GM23248 (cell line): ENCODE data around the gene TGFB1.

Experiments
- EZH2 ChIP-seq: fragments of 200-600 bp; sonication (generic); IDR thresholded peaks from 2 replicates; pipeline ENCODE4 v1.6.1; 2018; ENCODE audit warnings: antibody characterized with exemption, mild to moderate bottlenecking; ENCODE audit not compliant: insufficient read depth, poor library complexity, severe bottlenecking
- EZH2phosphoT487 ChIP-seq: fragments of 200-600 bp; sonication (generic); IDR thresholded peaks from 2 replicates; pipeline ENCODE4 v1.6.1; 2018; ENCODE audit warnings: antibody characterized with exemption, moderate library complexity, mild to moderate bottlenecking, low read depth; ENCODE audit not compliant: insufficient read depth

GRCh38 chr19:41367848-41368301, 14.2 kb upstream of the TGFB1 start:
- TF ChIP-seq EZH2: no peak
- TF ChIP-seq EZH2phosphoT487: no peak
